ENCODE results near the gene NSD1. TPM values are rescaled to one million over a fixed set of nuclear protein-coding genes. Genes with fewer than 3 reads are reported as not detected.

Gene NSD1
- total and polyA plus RNA-seq, 2 of the 8 experiments (the other 6 are each of a cell fraction or from before 2014, with no cell fraction given), result 22.8 to 168 TPM

DNA sequence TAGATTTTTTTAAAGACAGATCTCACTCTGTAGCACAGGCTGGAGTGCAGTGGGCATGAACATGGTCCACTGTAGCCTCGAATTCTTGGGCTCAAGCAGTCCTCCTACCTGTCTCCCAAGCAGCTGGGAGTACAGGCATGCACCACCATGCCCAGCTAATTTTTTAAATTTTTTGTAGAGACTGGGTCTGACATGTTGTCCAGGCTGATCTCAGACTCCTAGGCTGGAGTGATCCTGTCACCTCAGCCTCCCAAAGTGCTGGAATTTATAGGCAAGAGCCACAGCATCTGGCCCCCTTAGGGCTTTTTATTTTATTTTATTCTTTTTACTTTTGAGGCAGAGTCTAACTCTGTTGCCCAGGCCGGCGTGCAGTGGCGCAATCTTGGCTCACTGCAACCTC, 56.4 kb downstream of the NSD1 start:
- Histone ChIP-seq H3K79me1 (ENCODE audit: low read depth, low read length) (peaks cover 4% of the 10 kb centered on the region; the same call in 1 of the 2 replicates), H2AK5ac (ENCODE audit: low read depth, low read length) (no peak overlapping the region), H4K20me1 (replicated peaks in 1 of 2; ENCODE audit: control insufficient read depth in 1 of 2, insufficient read depth in 2 of 2, low read length in 2 of 2) (peaks cover 5 to 10% of the 10 kb centered on the region in 2 experiments), H4K5ac (ENCODE audit: insufficient read length, low read depth, low read length) (no peak overlapping the region), H3K9ac (replicated peaks in 1 of 4; ENCODE audit: extremely low read depth in 1 of 4, low read depth in 3 of 4, low read length in 3 of 4) (no peak overlapping the region), H4K91ac (replicated peaks; ENCODE audit: insufficient read length, low read length) (no peak overlapping the region), H3K9me3 (ENCODE audit: insufficient read depth in 2 of 2, low read depth in 1 of 2, low read length in 1 of 2) (no peaks in the 10 kb centered on the region), H3K4ac (replicated peaks; ENCODE audit: insufficient read length, low read depth, low read length) (no peak overlapping the region), H2BK120ac (replicated peaks; ENCODE audit: low read depth, low read length) (no peak overlapping the region), H3K23ac (ENCODE audit: insufficient read length) (no peak overlapping the region), H3K79me2 (ENCODE audit: control insufficient read depth in 1 of 2, insufficient read depth in 2 of 2, low read length in 2 of 2) (peaks cover 2 to 69% of the 10 kb centered on the region in 2 experiments; a peak in 3 of 4 replicates), H3K14ac (ENCODE audit: insufficient read length) (no peak overlapping the region), H2BK12ac (ENCODE audit: low read depth, low read length) (no peak overlapping the region), H3K18ac (ENCODE audit: extremely low read depth, low read length) (no peak overlapping the region), H2AFZ (ENCODE audit: low read length) (no peak overlapping the region), H3K23me2 (ENCODE audit: low read depth, low read length) (no peaks in the 10 kb centered on the region), H3K27ac (ENCODE audit: low read depth, low read length) (no peak overlapping the region), H4K8ac (ENCODE audit: extremely low read depth, insufficient read depth, low read length) (no peak overlapping the region; the same call in 1 of the 2 replicates), H2BK20ac (ENCODE audit: low read length) (no peak overlapping the region), H2BK15ac (ENCODE audit: low read length) (no peak overlapping the region), H3K4me2 (ENCODE audit: insufficient read depth in 1 of 2, low read depth in 2 of 2, low read length in 2 of 2) (no peak overlapping the region), H2BK5ac (ENCODE audit: low read depth, low read length) (no peak overlapping the region), H3K27me3 (replicated peaks in 1 of 4; ENCODE audit: control insufficient read depth in 3 of 4, extremely low read depth in 1 of 4, insufficient read depth in 3 of 4, low read length in 3 of 4) (no peaks in the 10 kb centered on the region), H3K4me3 (ENCODE audit: extremely low read depth in 1 of 4, insufficient read depth in 2 of 4, low read depth in 3 of 4, low read length in 4 of 4) (no peak overlapping the region), H3K56ac (replicated peaks; ENCODE audit: insufficient read length, low read depth, low read length) (no peak overlapping the region), H3K36me3 (ENCODE audit: control insufficient read depth in 2 of 4, insufficient read depth in 4 of 4, low read length in 3 of 4) (peaks cover 2 to 36% (median 15%) of the 10 kb centered on the region in 4 experiments), H3K4me1 (replicated peaks in 1 of 4; ENCODE audit: control insufficient read depth in 3 of 4, insufficient read depth in 4 of 4, low read length in 3 of 4) (no peaks in the 10 kb centered on the region)
- FAIRE-seq, result no peak
- POLR2A ChIA-PET (ENCODE audit: partially characterized antibody), result interaction anchor here (0.6 to 1.6 kb wide), 3 partner anchors 36 to 91 kb away, joined by 3 read pairs; no protein-coding TSS in a partner anchor
- CTCF ChIA-PET (ENCODE audit: partially characterized antibody), result interaction anchor here (1.6 kb wide), 1 partner anchor 9 kb away, joined by 5 read pairs; no protein-coding TSS in a partner anchor
- DNase-seq (ENCODE audit: low read depth in 1 of 2, low spot score in 2 of 2), result no peak
- WGBS, 2 experiments (ENCODE audit: extremely low coverage in 1 of 2, insufficient coverage in 1 of 2, insufficient read length in 1 of 2, insufficient replicate concordance in 2 of 2, low coverage in 1 of 2, low lambda C conversion rate in 2 of 2, missing lambda C conversion rate in 1 of 2), result 95% methylated on average over 4 of the region's 4 CpGs; no CpG with 5 or more reads in 1 of the 2 experiments
- TF ChIP-seq CEBPB (IDR thresholded peaks at IDR 0.05; ENCODE audit: low read depth, low read length) (no peak), CBX8 (IDR thresholded peaks at IDR 0.05; ENCODE audit: borderline replicate concordance, low read depth, low read length) (no peak), RXRA (IDR thresholded peaks at IDR 0.05; ENCODE audit: insufficient read depth, low read depth, low read length) (no peak), EGR1 (IDR thresholded peaks at IDR 0.05; ENCODE audit: borderline replicate concordance, low read depth, low read length) (no peak), GTF2F1 (IDR thresholded peaks at IDR 0.05; ENCODE audit: borderline replicate concordance, low read depth, low read length) (no peak), MAFK (IDR thresholded peaks at IDR 0.05; ENCODE audit: low read depth, low read length) (no peak), ZNF274 (IDR thresholded peaks at IDR 0.05; ENCODE audit: borderline replicate concordance, extremely low read depth, low read length) (no peak), POLR2AphosphoS5 (IDR thresholded peaks at IDR 0.05; ENCODE audit: low read depth, low read length) (no peak), JUND (IDR thresholded peaks at IDR 0.05; ENCODE audit: low read length) (no peak), SP4 (IDR thresholded peaks at IDR 0.05; ENCODE audit: low read length) (no peak), TBP (IDR thresholded peaks at IDR 0.05; ENCODE audit: low read depth, low read length) (no peak), NANOG (IDR thresholded peaks at IDR 0.05; ENCODE audit: insufficient read depth, low read depth, low read length, poor library complexity, severe bottlenecking) (no peak), SIN3A (conservative IDR thresholded peaks at IDR 0.05 in 1 of 2, IDR thresholded peaks at IDR 0.05 in 1 of 2; ENCODE audit: low read depth in 1 of 2, low read length in 2 of 2) (no peak)
- TF ChIP-seq, protein P1, sequence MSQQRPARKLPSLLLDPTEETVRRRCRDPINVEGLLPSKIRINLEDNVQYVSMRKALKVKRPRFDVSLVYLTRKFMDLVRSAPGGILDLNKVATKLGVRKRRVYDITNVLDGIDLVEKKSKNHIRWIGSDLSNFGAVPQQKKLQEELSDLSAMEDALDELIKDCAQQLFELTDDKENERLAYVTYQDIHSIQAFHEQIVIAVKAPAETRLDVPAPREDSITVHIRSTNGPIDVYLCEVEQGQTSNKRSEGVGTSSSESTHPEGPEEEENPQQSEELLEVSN (IDR thresholded peaks at IDR 0.05), result no peak
